ENCODE data around the gene MRAP2. TPM values are rescaled to one million over a fixed set of nuclear protein-coding genes. Genes with fewer than 3 reads are reported as not detected.

The MRAP2 gene
- total RNA-seq, 1 donor from 2014 or later: 0.26 TPM

GRCh38 chr6:84013931-84014330, 19.6 kb upstream of the MRAP2 start:
- Histone ChIP-seq H3K4me3 (ENCODE audit: low read depth, low read length) (no peak overlapping the region), H3K36me3 (ENCODE audit: control insufficient read depth, insufficient read depth, low read length) (no peaks in the 10 kb centered on the region), H3K27me3 (ENCODE audit: control insufficient read depth, insufficient read depth, low read length) (no peaks in the 10 kb centered on the region)
- FAIRE-seq (no peak), DNase-seq (ENCODE audit: low read depth) (no peak)
- TF ChIP-seq CTCF (IDR thresholded peaks at IDR 0.05; ENCODE audit: insufficient read depth, low read length, severe bottlenecking): no peak

- H3K36me3 ChIP-seq (ENCODE audit: control insufficient read depth, insufficient read depth, low read length): no peaks in the 10 kb centered on the region
- no peak overlapping the region for H3K4me3 ChIP-seq (ENCODE audit: low read depth, low read length)
- TF ChIP-seq CTCF (IDR thresholded peaks at IDR 0.05; ENCODE audit: insufficient read depth, low read length, severe bottlenecking): no peak
- FAIRE-seq (no peak), DNase-seq (ENCODE audit: low read depth) (no peak)
- no peaks in the 10 kb centered on the region for H3K27me3 ChIP-seq (ENCODE audit: control insufficient read depth, insufficient read depth, low read length)
Observed at GRCh38 chr6:84016029-84016428, 17.5 kb upstream of the MRAP2 start.

GRCh38 chr6:84017709-84018452, 15.7 kb upstream of the MRAP2 start:
- no peaks in the 10 kb centered on the region for H3K36me3 ChIP-seq (ENCODE audit: control insufficient read depth, insufficient read depth, low read length)
- no peak for DNase-seq (ENCODE audit: low read depth)
- TF ChIP-seq CTCF (IDR thresholded peaks at IDR 0.05; ENCODE audit: insufficient read depth, low read length, severe bottlenecking): no peak
- no peaks in the 10 kb centered on the region for H3K27me3 ChIP-seq (ENCODE audit: control insufficient read depth, insufficient read depth, low read length)
- no peak overlapping the region for H3K4me3 ChIP-seq (ENCODE audit: low read depth, low read length)
- FAIRE-seq: no peak

- FAIRE-seq (no peak), DNase-seq (ENCODE audit: low read depth) (peak; percentile 75)
- Histone ChIP-seq H3K27me3 (ENCODE audit: control insufficient read depth, insufficient read depth, low read length) (no peaks in the 10 kb centered on the region), H3K36me3 (ENCODE audit: control insufficient read depth, insufficient read depth, low read length) (no peaks in the 10 kb centered on the region), H3K4me3 (ENCODE audit: low read depth, low read length) (no peak overlapping the region)
- no peak for TF ChIP-seq CTCF (IDR thresholded peaks at IDR 0.05; ENCODE audit: insufficient read depth, low read length, severe bottlenecking)
Observed at GRCh38 chr6:84018453-84019061, 15.0 kb upstream of the MRAP2 start.

- TF ChIP-seq CTCF (IDR thresholded peaks at IDR 0.05; ENCODE audit: insufficient read depth, low read length, severe bottlenecking): no peak
- FAIRE-seq (no peak), DNase-seq (ENCODE audit: low read depth) (no peak)
- Histone ChIP-seq H3K36me3 (ENCODE audit: control insufficient read depth, insufficient read depth, low read length) (no peaks in the 10 kb centered on the region), H3K27me3 (ENCODE audit: control insufficient read depth, insufficient read depth, low read length) (no peaks in the 10 kb centered on the region), H3K4me3 (ENCODE audit: low read depth, low read length) (no peak overlapping the region)
Observed at GRCh38 chr6:84019141-84019841, 14.3 kb upstream of the MRAP2 start.
